Measurements from ENCODE around the gene STOML2. TPM values are rescaled to one million over a fixed set of nuclear protein-coding genes. Genes with fewer than 3 reads are reported as not detected.
A peak's percentile ranks its signal among the peaks of the same experiment; 100 is the strongest.

STOML2 gene
- total RNA-seq, 2 experiments from 2014 or later, result 208 to 211 TPM

DNA sequence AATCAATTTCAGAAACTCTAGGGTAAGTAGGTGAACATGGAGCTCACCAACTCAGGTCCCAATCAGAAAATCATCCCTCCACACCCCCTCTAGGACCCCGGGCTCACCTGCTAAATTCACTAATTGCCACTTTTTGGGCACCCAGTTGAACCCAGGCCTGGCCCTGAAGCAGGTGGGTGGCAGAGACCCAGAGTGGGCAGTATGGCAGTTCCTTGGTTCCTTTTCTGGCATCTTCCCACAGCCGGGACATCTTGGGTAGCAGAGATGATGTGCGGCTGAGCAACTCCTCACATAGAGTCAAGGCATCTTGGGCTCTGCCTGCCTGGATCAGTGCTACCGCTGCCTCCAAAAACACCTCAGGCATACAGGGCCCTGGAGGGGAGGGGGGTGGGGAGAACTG, 27.6 kb downstream of the STOML2 start:
- no peak overlapping the region for H3K4me3 Mint-ChIP-seq
- H3K27me3 Mint-ChIP-seq, result no peaks in the 10 kb centered on the region
- peaks cover 42% of the 10 kb centered on the region for H3K4me1 Mint-ChIP-seq (ENCODE audit: low read depth)
- intact Hi-C loops (cut with micrococcal nuclease), result no loop called here
- ChIA-PET POLR2A (interaction anchor here (0.7 to 7.5 kb wide), 2 partner anchors 19 to 431 kb away, joined by 3 to 101 read pairs; partner anchors contain the start of gene PIGO), CTCF (no interaction called here)
- H3K27ac Mint-ChIP-seq, result no peak overlapping the region
- no peaks in the 10 kb centered on the region for H3K9me3 Mint-ChIP-seq
- H3K36me3 Mint-ChIP-seq (ENCODE audit: low read depth), result peaks cover 65% of the 10 kb centered on the region
- ATAC-seq (no peak), DNase-seq (no peak)
- TF ChIP-seq CTCF (IDR thresholded peaks at IDR 0.05), result no peak

DNA sequence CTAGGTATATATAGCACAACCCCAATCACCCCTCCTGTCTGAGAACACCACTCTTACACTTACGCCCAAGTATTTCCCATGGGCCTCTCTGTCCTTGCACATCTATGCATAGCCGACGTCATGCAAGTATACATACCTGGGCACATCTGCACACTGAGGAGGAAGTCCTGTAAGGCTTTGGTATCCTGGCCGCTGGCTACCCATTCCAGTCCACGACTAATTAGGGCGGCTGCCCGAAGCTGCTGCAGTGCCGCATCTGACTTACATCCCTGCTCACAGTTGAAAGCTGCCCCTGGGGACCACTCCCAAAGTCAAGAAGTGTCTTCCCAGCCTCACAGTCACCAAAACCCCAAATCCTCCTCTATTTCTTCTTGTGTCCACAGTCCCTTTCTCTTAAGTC, 28.1 kb downstream of the STOML2 start:
- Mint-ChIP-seq H3K9me3 (no peaks in the 10 kb centered on the region), H3K4me3 (no peak overlapping the region), H3K36me3 (ENCODE audit: low read depth) (peaks cover 69% of the 10 kb centered on the region), H3K4me1 (ENCODE audit: low read depth) (peaks cover 45% of the 10 kb centered on the region), H3K27ac (peak overlapping the region; percentile 20), H3K27me3 (no peaks in the 10 kb centered on the region)
- POLR2A ChIA-PET, result interaction anchor here (7.5 kb wide), 1 partner anchor 20 kb away, joined by 101 read pairs; the partner anchor contains the start of gene PIGO
- no peak for TF ChIP-seq CTCF (IDR thresholded peaks at IDR 0.05)
- no peak for ATAC-seq
- no peak for DNase-seq
- CTCF ChIA-PET, result no interaction called here
- intact Hi-C loops (cut with micrococcal nuclease), result loop anchor here (5.0 kb wide), 1 partner anchor 82 kb away; no protein-coding TSS in a partner anchor

- DNase-seq (no peak), ATAC-seq (no peak)
- CTCF ChIA-PET, result no interaction called here
- no peak for TF ChIP-seq CTCF (IDR thresholded peaks at IDR 0.05)
- Mint-ChIP-seq H3K36me3 (ENCODE audit: low read depth) (peaks cover 72% of the 10 kb centered on the region), H3K27me3 (no peaks in the 10 kb centered on the region), H3K27ac (no peak overlapping the region), H3K9me3 (no peaks in the 10 kb centered on the region), H3K4me3 (no peak overlapping the region), H3K4me1 (ENCODE audit: low read depth) (peaks cover 49% of the 10 kb centered on the region)
- intact Hi-C loops (cut with micrococcal nuclease), result loop anchor here (5.0 kb wide), 1 partner anchor 82 kb away; no protein-coding TSS in a partner anchor
- POLR2A ChIA-PET, result interaction anchor here (1.0 kb wide), 1 partner anchor 22 kb away, joined by 4 read pairs; the partner anchor contains the start of gene PIGO
These were observed 28.8 kb downstream of the STOML2 start for GRCh38 chr9:35074141-35074540.

- no peak for TF ChIP-seq CTCF (IDR thresholded peaks at IDR 0.05)
- intact Hi-C loops (cut with micrococcal nuclease), result loop anchor here (5.0 kb wide), 1 partner anchor 81 kb away; no protein-coding TSS in a partner anchor
- Mint-ChIP-seq H3K27me3 (no peaks in the 10 kb centered on the region), H3K4me1 (ENCODE audit: low read depth) (peaks cover 53% of the 10 kb centered on the region), H3K36me3 (ENCODE audit: low read depth) (peaks cover 71% of the 10 kb centered on the region), H3K27ac (peak overlapping the region; percentile 94), H3K4me3 (peak overlapping the region; percentile 94), H3K9me3 (no peaks in the 10 kb centered on the region)
- ChIA-PET POLR2A (interaction anchor here (0.9 to 2.9 kb wide), 4 partner anchors 23 to 84 kb away, joined by 3 to 10 read pairs (median 6); partner anchors contain the start of genes ATOSB and PIGO), CTCF (interaction anchor here (2.2 kb wide), 1 partner anchor 21 kb away, joined by 14 read pairs; no protein-coding TSS in a partner anchor)
- ATAC-seq (no peak), DNase-seq (peak; percentile 14)
These were observed 29.7 kb downstream of the STOML2 start for GRCh38 chr9:35073279-35073612.

GRCh38 chr9:35072461-35073278, 30.3 kb downstream of the STOML2 start, which contains the start of gene VCP:
TSS of gene VCP (minus strand) at chr9:35072625. CDS start at chr9:35072353, 272 bp downstream.
- H3K9me3 Mint-ChIP-seq, result no peaks in the 10 kb centered on the region
- peak within 1 kb of the TSS; percentile 94 for H3K27ac Mint-ChIP-seq
- TF ChIP-seq CTCF (IDR thresholded peaks at IDR 0.05), result no peak
- ChIA-PET POLR2A (interaction anchor here (0.5 to 3.8 kb wide), 13 partner anchors 8 to 84 kb away, joined by 3 to 34 read pairs (median 7); partner anchors contain the start of genes ATOSB, FANCG, PIGO and STOML2), CTCF (interaction anchor here (1.1 to 2.6 kb wide), 7 partner anchors 9 to 461 kb away, joined by 3 to 14 read pairs (median 7); no protein-coding TSS in a partner anchor)
- peak; percentile 98 for DNase-seq
- peaks cover 54% of the 10 kb centered on the region for H3K4me1 Mint-ChIP-seq (ENCODE audit: low read depth)
- intact Hi-C loops (cut with micrococcal nuclease), result loop anchor here (5.0 kb wide), 1 partner anchor 80 kb away; no protein-coding TSS in a partner anchor
- no peaks in the 10 kb centered on the region for H3K27me3 Mint-ChIP-seq
- ATAC-seq, result peak; percentile 92
- peak within 1 kb of the TSS; percentile 94 for H3K4me3 Mint-ChIP-seq
- H3K36me3 Mint-ChIP-seq (ENCODE audit: low read depth), result peaks cover 73% of the 10 kb centered on the region

Measured in activated CD8-positive, alpha-beta T cell treated with anti-CD3 and anti-CD28 coated beads for 36 hours (primary cell).